Breast epithelium (tissue), 3 donors: ENCODE data around the gene ZFYVE19.

ENCODE experiments used
- POLR2A ChIP-seq: fragments of 450-650 bp; IDR thresholded peaks from one replicate; pipeline ENCODE4 v1.6.1; 2016; ENCODE audit warnings: antibody characterized with exemption, mild to moderate bottlenecking, moderate library complexity
- POLR2AphosphoS5 ChIP-seq, 3 donors: sonication (generic); formaldehyde crosslinking; IDR thresholded peaks; one replicate each; pipeline ENCODE4 v1.6.1; 2017; ENCODE audit warnings: antibody characterized with exemption in 3 of 3
- TF ChIP-seq, protein P1 (sequence below), 3 donors: fragments of 450-650 bp; IDR thresholded peaks; one replicate each; pipeline ENCODE4 v1.5.1; 2016 to 2017; ENCODE audit warnings: antibody characterized with exemption in 3 of 3, mild to moderate bottlenecking in 3 of 3, moderate library complexity in 3 of 3

DNA sequence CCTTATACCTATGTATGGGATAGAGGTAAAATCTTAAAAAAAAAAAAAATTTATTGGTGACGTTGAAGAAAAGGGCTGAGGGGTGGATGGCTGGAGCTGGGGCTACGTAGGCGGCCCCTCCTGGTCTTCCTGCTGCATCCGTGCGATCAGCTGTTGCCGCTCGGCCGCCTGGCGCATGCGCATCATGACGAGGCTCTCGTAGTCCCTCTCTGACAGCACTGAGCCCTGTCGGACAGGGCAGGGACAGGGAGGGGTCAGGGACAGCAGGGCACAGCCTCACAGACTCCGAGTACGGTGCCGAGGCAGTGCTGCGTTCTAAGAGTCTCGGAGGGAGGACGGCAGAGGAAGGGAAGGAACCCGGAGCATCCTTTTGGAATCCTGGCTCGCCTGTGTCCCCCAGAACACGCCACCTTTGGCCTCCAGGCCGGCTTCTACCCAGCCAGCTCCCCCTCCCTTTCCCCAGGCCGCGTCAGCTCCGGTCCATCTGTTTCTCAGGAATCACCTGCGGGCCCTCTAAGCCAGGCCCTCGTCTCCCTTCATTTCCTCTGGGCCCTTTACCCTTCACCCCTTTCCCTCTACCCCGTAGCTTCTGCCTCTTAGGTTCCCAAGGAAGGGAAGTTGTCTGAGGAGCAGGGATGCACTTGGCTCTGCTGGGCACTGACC, 38.9 kb upstream of the ZFYVE19 start:
- TF ChIP-seq, protein P1, sequence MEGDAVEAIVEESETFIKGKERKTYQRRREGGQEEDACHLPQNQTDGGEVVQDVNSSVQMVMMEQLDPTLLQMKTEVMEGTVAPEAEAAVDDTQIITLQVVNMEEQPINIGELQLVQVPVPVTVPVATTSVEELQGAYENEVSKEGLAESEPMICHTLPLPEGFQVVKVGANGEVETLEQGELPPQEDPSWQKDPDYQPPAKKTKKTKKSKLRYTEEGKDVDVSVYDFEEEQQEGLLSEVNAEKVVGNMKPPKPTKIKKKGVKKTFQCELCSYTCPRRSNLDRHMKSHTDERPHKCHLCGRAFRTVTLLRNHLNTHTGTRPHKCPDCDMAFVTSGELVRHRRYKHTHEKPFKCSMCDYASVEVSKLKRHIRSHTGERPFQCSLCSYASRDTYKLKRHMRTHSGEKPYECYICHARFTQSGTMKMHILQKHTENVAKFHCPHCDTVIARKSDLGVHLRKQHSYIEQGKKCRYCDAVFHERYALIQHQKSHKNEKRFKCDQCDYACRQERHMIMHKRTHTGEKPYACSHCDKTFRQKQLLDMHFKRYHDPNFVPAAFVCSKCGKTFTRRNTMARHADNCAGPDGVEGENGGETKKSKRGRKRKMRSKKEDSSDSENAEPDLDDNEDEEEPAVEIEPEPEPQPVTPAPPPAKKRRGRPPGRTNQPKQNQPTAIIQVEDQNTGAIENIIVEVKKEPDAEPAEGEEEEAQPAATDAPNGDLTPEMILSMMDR (IDR thresholded peaks at IDR 0.05) = no peak
- TF ChIP-seq POLR2AphosphoS5 (IDR thresholded peaks at IDR 0.05) (no peak), POLR2A (no peak)
